Stimulated activated naive CD4-positive, alpha-beta T cell (primary cell): Measurements from ENCODE around the gene RYR2.

Experiments used
- DNase-seq, 6 experiments: peaks; one replicate each; lab custom pipeline; 2025; lab: John Stamatoyannopoulos, UW

RYR2 gene

GRCh38 chr1:237858992-237859391 lies 817.0 kb downstream of the RYR2 start:
- no peak for DNase-seq

- no peak for DNase-seq
These were observed 820.0 kb downstream of the RYR2 start for GRCh38 chr1:237861944-237862343.

- no peak for DNase-seq
These were observed 821.2 kb downstream of the RYR2 start for GRCh38 chr1:237863234-237863633.

- DNase-seq: no peak
These were observed 822.6 kb downstream of the RYR2 start for GRCh38 chr1:237864338-237865244.

GRCh38 chr1:237867380-237867888 lies 825.5 kb downstream of the RYR2 start:
- no peak for DNase-seq

GRCh38 chr1:237868817-237869600 lies 827.0 kb downstream of the RYR2 start:
- DNase-seq: no peak

- DNase-seq: no peak
These were observed 831.7 kb downstream of the RYR2 start for GRCh38 chr1:237873487-237874211.

- DNase-seq: no peak
These were observed 833.3 kb downstream of the RYR2 start for GRCh38 chr1:237875291-237875690.

- no peak for DNase-seq
These were observed 835.6 kb downstream of the RYR2 start for GRCh38 chr1:237877631-237878030.

GRCh38 chr1:237878406-237878805 lies 836.4 kb downstream of the RYR2 start:
- no peak for DNase-seq

GRCh38 chr1:237879195-237879594 lies 837.2 kb downstream of the RYR2 start:
- no peak for DNase-seq
